Psoas muscle (tissue), 8 donors: ENCODE measurements around the gene EIF1. TPM values are rescaled to one million over a fixed set of nuclear protein-coding genes. Genes with fewer than 3 reads are reported as not detected.

Source experiments
- ATAC-seq, 4 donors: fragments of 200-7000 bp; cut with Tn5 transposase; one replicate each; pipeline ENCODE4 v1.9.1; 2020; ENCODE audit warnings: moderate library complexity in 3 of 4, mild to moderate bottlenecking in 2 of 4
- DNase-seq, 2 donors: peaks; one replicate each; pipeline ENCODE4 v3.0.0-alpha.2; 2020
- H3K27ac ChIP-seq: fragments of 200-600 bp; one replicate; pipeline ENCODE4 v1.8.0; 2022
- H3K27me3 ChIP-seq, 3 donors: fragments of 200-600 bp in 1 of 3; one replicate each; pipeline versions ENCODE4 v1.6.1 to v1.8.0; 2013 to 2022; ENCODE audit warnings: low read length in 2 of 3, mild to moderate bottlenecking in 2 of 3, moderate library complexity in 1 of 3; ENCODE audit not compliant: insufficient read depth in 3 of 3
- H3K36me3 ChIP-seq, 2 donors: fragments of 200-600 bp in 1 of 2; one replicate each; pipeline versions ENCODE4 v1.6.1 to v1.8.0; 2013 to 2022; ENCODE audit warnings: low read depth in 1 of 2, mild to moderate bottlenecking in 1 of 2, moderate library complexity in 1 of 2; ENCODE audit not compliant: insufficient read depth in 1 of 2
- H3K4me1 ChIP-seq: fragments of 200-600 bp; one replicate; pipeline ENCODE4 v1.8.0; 2022
- H3K4me3 ChIP-seq: fragments of 200-600 bp; one replicate; pipeline ENCODE4 v1.8.0; 2022; ENCODE audit warnings: mild to moderate bottlenecking
- H3K9me3 ChIP-seq: fragments of 200-600 bp; one replicate; pipeline ENCODE4 v1.8.0; 2022
- WGBS, 3 donors: extraction: QIAGEN DNeasy Blood & Tissue Kit; methylation state at CpG; one replicate each; pipeline versions ENCODE4 v1.1.6 to v1.1.7; 2013; 5-methylcytosine and 5-hydroxymethylcytosine counted together
- intact Hi-C, 2 donors: fragments of 100-400 bp; cut with DNase I; formaldehyde crosslinking; loops; one replicate each; pipeline versions ENCODE4 v1.11.0 to v1.14.2; 2022
- polyA plus RNA-seq, 3 donors: library from polyadenylated mRNA; stranded (reverse); fragments of 200-250 nt; gene quantifications; one replicate each; pipeline ENCODE4 v1.2.3, GENCODE V29; 2013
- total RNA-seq, 4 donors: library from RNA; stranded (reverse); fragmentation: NEBNext Ultra II Directional in 2 of 4; extraction: Animal tissue kit (Norgen Biotek cat#: 25700) in 2 of 4; gene quantifications; one replicate each; pipeline versions ENCODE4 v1.2.1 to v1.2.4, GENCODE V29; 2021 to 2023
- TF ChIP-seq, protein P1 (sequence below): fragments of 200-600 bp; IDR thresholded peaks from one replicate; pipeline ENCODE4 v1.8.0; 2022; ENCODE audit warnings: antibody characterized with exemption
- donor health status: healthy with polysubstance abuse.
- donor health status: DM: no; HTN: no; CAD: no; lungs with moderate emphysema.
- donor health status: Bipolar disorder and iron deficiency.
- donor health status: healthy.
- donor health status: DM: yes; HTN: yes; CAD: no.
- donor health status: DM: no; HTN: no; CAD: no.
- donor health status: DM: no; HTN: no; CAD: no.
- donor health status: DM: yes; HTN: yes; CAD: no.

EIF1 gene
- total and polyA plus RNA-seq, 7 donors = 1,399 to 2,724 (median 1,788) TPM

GRCh38 chr17:41649923-41650519, 38.7 kb upstream of the EIF1 start:
- ATAC-seq (no peak), DNase-seq (peak in 1 of 2 donors; percentile 13)
- Histone ChIP-seq H3K9me3 (no peaks in the 10 kb centered on the region), H3K27ac (no peak overlapping the region), H3K4me1 (peaks cover 9% of the 10 kb centered on the region), H3K27me3 (no peaks in the 10 kb centered on the region), H3K36me3 (no peaks in the 10 kb centered on the region), H3K4me3 (no peak overlapping the region)
- intact Hi-C loops = loop anchor here (5.0 to 10.0 kb wide), 3 partner anchors 235 to 848 kb away; no protein-coding TSS in a partner anchor
- TF ChIP-seq, protein P1, sequence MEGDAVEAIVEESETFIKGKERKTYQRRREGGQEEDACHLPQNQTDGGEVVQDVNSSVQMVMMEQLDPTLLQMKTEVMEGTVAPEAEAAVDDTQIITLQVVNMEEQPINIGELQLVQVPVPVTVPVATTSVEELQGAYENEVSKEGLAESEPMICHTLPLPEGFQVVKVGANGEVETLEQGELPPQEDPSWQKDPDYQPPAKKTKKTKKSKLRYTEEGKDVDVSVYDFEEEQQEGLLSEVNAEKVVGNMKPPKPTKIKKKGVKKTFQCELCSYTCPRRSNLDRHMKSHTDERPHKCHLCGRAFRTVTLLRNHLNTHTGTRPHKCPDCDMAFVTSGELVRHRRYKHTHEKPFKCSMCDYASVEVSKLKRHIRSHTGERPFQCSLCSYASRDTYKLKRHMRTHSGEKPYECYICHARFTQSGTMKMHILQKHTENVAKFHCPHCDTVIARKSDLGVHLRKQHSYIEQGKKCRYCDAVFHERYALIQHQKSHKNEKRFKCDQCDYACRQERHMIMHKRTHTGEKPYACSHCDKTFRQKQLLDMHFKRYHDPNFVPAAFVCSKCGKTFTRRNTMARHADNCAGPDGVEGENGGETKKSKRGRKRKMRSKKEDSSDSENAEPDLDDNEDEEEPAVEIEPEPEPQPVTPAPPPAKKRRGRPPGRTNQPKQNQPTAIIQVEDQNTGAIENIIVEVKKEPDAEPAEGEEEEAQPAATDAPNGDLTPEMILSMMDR = no peak
- WGBS, 3 donors = 95 to 98% (median 95%) methylated on average over 10 of the region's 10 CpGs

- WGBS, 3 donors = 52 to 69% (median 56%) methylated on average over 14 to 15 of the region's 15 CpGs
- intact Hi-C loops = no loop called here
- TF ChIP-seq, protein P1 = no peak
- no peak for ATAC-seq
- Histone ChIP-seq H3K4me3 (peak overlapping the region; percentile 36), H3K36me3 (no peaks in the 10 kb centered on the region), H3K9me3 (no peaks in the 10 kb centered on the region), H3K4me1 (peaks cover 9% of the 10 kb centered on the region), H3K27ac (no peak overlapping the region), H3K27me3 (no peaks in the 10 kb centered on the region)
- DNase-seq = peak in 1 of 2 donors; percentile 44
These were observed 37.7 kb upstream of the EIF1 start for GRCh38 chr17:41650794-41651624.

GRCh38 chr17:41651625-41652460, 36.8 kb upstream of the EIF1 start:
- DNase-seq (peak in 1 of 2 donors; percentile 59), ATAC-seq (peak in 3 of 4 donors; percentile 33 to 71 (median 53))
- no peaks in the 10 kb centered on the region for H3K9me3 ChIP-seq
- TF ChIP-seq, protein P1 = no peak
- WGBS, 3 donors = 49 to 57% (median 57%) methylated on average over 12 to 13 of the region's 13 CpGs
- H3K4me1 ChIP-seq = peaks cover 9% of the 10 kb centered on the region
- no peak overlapping the region for H3K27ac ChIP-seq
- peak overlapping the region; percentile 36 for H3K4me3 ChIP-seq
- no peaks in the 10 kb centered on the region for H3K27me3 ChIP-seq
- no peaks in the 10 kb centered on the region for H3K36me3 ChIP-seq
- intact Hi-C loops = no loop called here

DNA sequence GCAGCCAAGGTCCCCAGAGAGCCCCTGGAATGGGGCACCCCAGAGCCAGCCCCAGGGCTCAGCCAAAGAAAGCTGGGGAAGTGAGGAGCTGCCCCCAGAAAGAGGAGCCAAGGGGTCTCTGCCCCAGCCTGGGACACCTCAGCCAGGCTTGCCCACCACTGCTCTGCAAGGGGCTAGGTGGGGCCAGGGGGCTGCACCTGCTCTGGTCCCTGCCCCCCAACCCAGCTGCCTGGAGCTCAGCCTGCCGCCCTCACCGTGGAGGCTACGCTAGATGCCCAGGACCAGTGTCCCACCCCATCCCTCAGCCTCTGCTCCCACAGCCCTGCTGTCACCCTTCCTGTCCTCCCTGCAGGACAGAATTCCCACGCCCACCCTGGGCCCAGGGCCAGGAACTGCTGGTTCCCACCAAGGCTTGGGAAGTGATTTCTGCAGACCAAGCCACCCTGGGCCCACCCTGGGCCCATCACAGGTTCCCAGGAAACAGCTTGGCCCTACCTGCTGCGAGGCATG, 36.2 kb upstream of the EIF1 start:
- DNase-seq (peak in 1 of 2 donors; percentile 32), ATAC-seq (no peak)
- Histone ChIP-seq H3K27me3 (no peaks in the 10 kb centered on the region), H3K4me1 (peaks cover 9% of the 10 kb centered on the region), H3K4me3 (no peak overlapping the region), H3K9me3 (no peaks in the 10 kb centered on the region), H3K36me3 (no peaks in the 10 kb centered on the region), H3K27ac (no peak overlapping the region)
- intact Hi-C loops = no loop called here
- 59 to 67% (median 67%) methylated on average over 5 of the region's 5 CpGs for WGBS, 3 donors
- TF ChIP-seq, protein P1 = no peak
